ENCODE data around the gene PRELID1.

- no peak for TF ChIP-seq CTCF (IDR thresholded peaks at IDR 0.05)
- no peak for TF ChIP-seq EP300 (IDR thresholded peaks at IDR 0.05)
- no peak for TF ChIP-seq POLR2A (IDR thresholded peaks at IDR 0.05)
- no peak for TF ChIP-seq POLR2AphosphoS5 (IDR thresholded peaks at IDR 0.05)
These were observed 44.1 kb downstream of the PRELID1 start for GRCh38 chr5:177347699-177348098.

Data from sigmoid colon (tissue), 4 donors.